Loucy (cell line): Measurements from ENCODE around the gene ANO7.

ENCODE experiments used
- EZH2phosphoT487 ChIP-seq: fragments of 200-600 bp; IDR thresholded peaks from 2 replicates; pipeline ENCODE4 v1.6.1; 2018; ENCODE audit warnings: antibody characterized with exemption, mild to moderate bottlenecking, moderate library complexity, borderline replicate concordance
- TF ChIP-seq, protein P1 (sequence below): fragments of 200-600 bp; sonication (generic); conservative IDR thresholded peaks from 2 replicates; pipeline ENCODE4 v1.5.1; 2014; ENCODE audit warnings: mild to moderate bottlenecking, antibody characterized with exemption, low read length

DNA sequence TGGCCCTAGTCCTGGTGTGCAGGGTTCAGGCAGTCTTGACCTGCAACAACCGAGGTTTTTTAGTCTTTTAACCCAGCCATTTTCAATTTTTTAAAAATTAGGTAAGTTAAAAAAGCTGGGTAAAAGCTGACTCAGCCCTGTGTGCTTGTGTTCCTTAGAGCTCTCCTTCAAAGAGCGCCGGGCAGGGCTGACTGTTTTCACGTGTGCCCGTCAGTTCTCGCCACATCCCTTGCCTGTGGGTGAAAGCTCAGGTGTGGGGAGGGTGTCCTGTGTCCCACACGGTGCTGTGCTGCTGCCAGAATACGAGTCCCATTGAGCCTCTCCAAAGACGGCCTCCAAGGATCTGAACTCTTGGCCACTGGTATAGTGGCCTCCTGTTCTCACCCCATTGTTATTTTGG is 5.3 kb upstream of the ANO7 start:
- TF ChIP-seq, protein P1, sequence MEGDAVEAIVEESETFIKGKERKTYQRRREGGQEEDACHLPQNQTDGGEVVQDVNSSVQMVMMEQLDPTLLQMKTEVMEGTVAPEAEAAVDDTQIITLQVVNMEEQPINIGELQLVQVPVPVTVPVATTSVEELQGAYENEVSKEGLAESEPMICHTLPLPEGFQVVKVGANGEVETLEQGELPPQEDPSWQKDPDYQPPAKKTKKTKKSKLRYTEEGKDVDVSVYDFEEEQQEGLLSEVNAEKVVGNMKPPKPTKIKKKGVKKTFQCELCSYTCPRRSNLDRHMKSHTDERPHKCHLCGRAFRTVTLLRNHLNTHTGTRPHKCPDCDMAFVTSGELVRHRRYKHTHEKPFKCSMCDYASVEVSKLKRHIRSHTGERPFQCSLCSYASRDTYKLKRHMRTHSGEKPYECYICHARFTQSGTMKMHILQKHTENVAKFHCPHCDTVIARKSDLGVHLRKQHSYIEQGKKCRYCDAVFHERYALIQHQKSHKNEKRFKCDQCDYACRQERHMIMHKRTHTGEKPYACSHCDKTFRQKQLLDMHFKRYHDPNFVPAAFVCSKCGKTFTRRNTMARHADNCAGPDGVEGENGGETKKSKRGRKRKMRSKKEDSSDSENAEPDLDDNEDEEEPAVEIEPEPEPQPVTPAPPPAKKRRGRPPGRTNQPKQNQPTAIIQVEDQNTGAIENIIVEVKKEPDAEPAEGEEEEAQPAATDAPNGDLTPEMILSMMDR = no peak
- TF ChIP-seq EZH2phosphoT487 = no peak
